ENCODE results near the gene CHRNE. TPM values are rescaled to one million over a fixed set of nuclear protein-coding genes. Genes with fewer than 3 reads are reported as not detected.
"Not testable (repeated sequence)": the region's sequence is repeated elsewhere in the genome, so short reads cannot be mapped to it uniquely, and the experiment has no call there.

CHRNE gene
- total RNA-seq, 2 donors from 2014 or later, result 0.27 TPM; not detected in 1

- DNase-seq (ENCODE audit: low spot score in 2 of 2) (no peak), ATAC-seq (no peak)
- Mint-ChIP-seq H3K27ac (no peak overlapping the region), H3K9me3 (no peaks in the 10 kb centered on the region), H3K36me3 (no peaks in the 10 kb centered on the region)
Measured at GRCh38 chr17:4880857-4881256, 22.0 kb downstream of the CHRNE start.

- Mint-ChIP-seq H3K27ac (peak overlapping the region in 1 of 2 donors; percentile 44), H3K36me3 (no peaks in the 10 kb centered on the region), H3K9me3 (no peaks in the 10 kb centered on the region)
- ATAC-seq (no peak), DNase-seq (ENCODE audit: low spot score in 2 of 2) (no peak)
Measured at GRCh38 chr17:4879601-4880000, 23.3 kb downstream of the CHRNE start.

GRCh38 chr17:4877089-4877488 lies 25.8 kb downstream of the CHRNE start:
- ATAC-seq, result no peak
- H3K36me3 Mint-ChIP-seq, result no peaks in the 10 kb centered on the region
- DNase-seq (ENCODE audit: low spot score in 2 of 2), result no peak

GRCh38 chr17:4872786-4873185 lies 30.1 kb downstream of the CHRNE start:
- no peak for DNase-seq (ENCODE audit: low spot score in 2 of 2)

More at GRCh38 chr17:4877089-4877488, 25.8 kb downstream of the CHRNE start:
- Mint-ChIP-seq H3K27ac (peak overlapping the region in 1 of 2 donors; percentile 23), H3K9me3 (no peaks in the 10 kb centered on the region)

GRCh38 chr17:4870855-4871254 lies 32.0 kb downstream of the CHRNE start:
- Mint-ChIP-seq H3K36me3 (no peaks in the 10 kb centered on the region), H3K27ac (no peak overlapping the region), H3K9me3 (no peaks in the 10 kb centered on the region)
- ATAC-seq (no peak), DNase-seq (ENCODE audit: low spot score in 2 of 2) (no peak)

More at GRCh38 chr17:4872786-4873185, 30.1 kb downstream of the CHRNE start:
- no peak for ATAC-seq
- no peaks in the 10 kb centered on the region for H3K36me3 Mint-ChIP-seq
- no peaks in the 10 kb centered on the region for H3K9me3 Mint-ChIP-seq
- peak overlapping the region in 1 of 2 donors; percentile 4 for H3K27ac Mint-ChIP-seq

GRCh38 chr17:4869058-4869998 lies 33.6 kb downstream of the CHRNE start:
- not testable (repeated sequence) for H3K27ac Mint-ChIP-seq; DNase-seq (ENCODE audit: low spot score in 2 of 2); H3K9me3 Mint-ChIP-seq; ATAC-seq; H3K36me3 Mint-ChIP-seq

- H3K9me3 Mint-ChIP-seq; DNase-seq (ENCODE audit: low spot score in 2 of 2); H3K36me3 Mint-ChIP-seq; ATAC-seq; H3K27ac Mint-ChIP-seq: not testable (repeated sequence)
Measured at GRCh38 chr17:4867535-4867934, 35.4 kb downstream of the CHRNE start.

- DNase-seq (ENCODE audit: low spot score in 2 of 2), result no peak
- no peaks in the 10 kb centered on the region for H3K9me3 Mint-ChIP-seq
- no peak for ATAC-seq
- H3K27ac Mint-ChIP-seq, result peak overlapping the region in 1 of 2 donors; percentile 80
- H3K36me3 Mint-ChIP-seq, result no peaks in the 10 kb centered on the region
Measured at GRCh38 chr17:4863321-4863720, 39.6 kb downstream of the CHRNE start.

- ATAC-seq, result no peak
- Mint-ChIP-seq H3K27ac (no peak overlapping the region), H3K36me3 (no peaks in the 10 kb centered on the region), H3K9me3 (no peaks in the 10 kb centered on the region)
- DNase-seq (ENCODE audit: low spot score in 2 of 2), result no peak
Measured at GRCh38 chr17:4862720-4863119, 40.2 kb downstream of the CHRNE start.

GRCh38 chr17:4861052-4861451 lies 41.8 kb downstream of the CHRNE start:
- no peak for DNase-seq (ENCODE audit: low spot score in 2 of 2)
- no peak overlapping the region for H3K27ac Mint-ChIP-seq
- no peaks in the 10 kb centered on the region for H3K9me3 Mint-ChIP-seq
- ATAC-seq, result no peak
- no peaks in the 10 kb centered on the region for H3K36me3 Mint-ChIP-seq

- Mint-ChIP-seq H3K9me3 (no peaks in the 10 kb centered on the region), H3K36me3 (no peaks in the 10 kb centered on the region), H3K27ac (no peak overlapping the region)
- DNase-seq (ENCODE audit: low spot score in 2 of 2) (no peak), ATAC-seq (no peak)
Measured at GRCh38 chr17:4860651-4861050, 42.2 kb downstream of the CHRNE start.

- no peaks in the 10 kb centered on the region for H3K36me3 Mint-ChIP-seq
- ATAC-seq (no peak), DNase-seq (ENCODE audit: low spot score in 2 of 2) (no peak)
- peak overlapping the region in 1 of 2 donors; percentile 1 for H3K27ac Mint-ChIP-seq
- H3K9me3 Mint-ChIP-seq, result no peaks in the 10 kb centered on the region
Measured at GRCh38 chr17:4859816-4860625, 42.9 kb downstream of the CHRNE start.

- H3K9me3 Mint-ChIP-seq, result no peaks in the 10 kb centered on the region
Measured at GRCh38 chr17:4858882-4859260, 44.0 kb downstream of the CHRNE start.

GRCh38 chr17:4858068-4858881 lies 44.6 kb downstream of the CHRNE start:
- ATAC-seq, result no peak
- H3K36me3 Mint-ChIP-seq, result no peaks in the 10 kb centered on the region

More at GRCh38 chr17:4858882-4859260, 44.0 kb downstream of the CHRNE start:
- Mint-ChIP-seq H3K36me3 (no peaks in the 10 kb centered on the region), H3K27ac (no peak overlapping the region)
- peak in 1 of 2 donors; percentile 67 for ATAC-seq
- DNase-seq (ENCODE audit: low spot score in 2 of 2), result no peak

GRCh38 chr17:4857347-4857746 lies 45.6 kb downstream of the CHRNE start:
- ATAC-seq, H3K36me3 Mint-ChIP-seq: not testable (repeated sequence)
- H3K27ac Mint-ChIP-seq, result peak overlapping the region in 1 of 2 donors; percentile 11

More at GRCh38 chr17:4858068-4858881, 44.6 kb downstream of the CHRNE start:
- no peak for DNase-seq (ENCODE audit: low spot score in 2 of 2)
- Mint-ChIP-seq H3K9me3 (no peaks in the 10 kb centered on the region), H3K27ac (no peak overlapping the region)

GRCh38 chr17:4856937-4857314 lies 46.0 kb downstream of the CHRNE start:
- Mint-ChIP-seq H3K9me3 (peaks cover 5% of the 10 kb centered on the region in 2 donors), H3K36me3 (peaks cover 0 to 6% of the 10 kb centered on the region in 2 donors), H3K27ac (peak overlapping the region in 1 of 2 donors; percentile 5)
- DNase-seq (ENCODE audit: low spot score in 2 of 2), result no peak
- ATAC-seq, result no peak

More at GRCh38 chr17:4857347-4857746, 45.6 kb downstream of the CHRNE start:
- not testable (repeated sequence) for H3K9me3 Mint-ChIP-seq; DNase-seq (ENCODE audit: low spot score in 2 of 2)

All from activated naive CD4-positive, alpha-beta T cell treated with anti-CD3 and anti-CD28 coated beads, Interleukin-2, amount 50 U/mL, for 72 hours (primary cell).